Natural killer cell treated with Interleukin-12 subunit alpha and Interleukin-12 subunit beta and Interleukin-15 and Interleukin-18, amount 100 ng/mL, for 72 hours (primary cell): ENCODE data around the gene GAB2. TPM values are rescaled to one million over a fixed set of nuclear protein-coding genes. Genes with fewer than 3 reads are reported as not detected.
A peak's percentile ranks its signal among the peaks of the same experiment; 100 is the strongest.

Experiments
- ATAC-seq, 2 donors: fragments of 150-1000 bp; cut with Tn5 transposase in 1 of 2; sonication (Bioruptor Pico), chemical (Tn5 transposase) in 1 of 2; 2 replicates each; pipeline ENCODE4 v1.10.0; 2021
- DNase-seq: peaks from one replicate; pipeline ENCODE4 v3.0.0; 2022; ENCODE audit warnings: low spot score
- H3K27ac Mint-ChIP-seq, 2 donors: 1 replicate in 1 of 2; 2 replicates in 1 of 2; pipeline ENCODE4 v1.8.0; 2022; ENCODE audit warnings: mixed read lengths in 2 of 2, mild to moderate bottlenecking in 1 of 2, moderate library complexity in 1 of 2
- H3K27me3 Mint-ChIP-seq, 2 donors: 1 replicate in 1 of 2; 2 replicates in 1 of 2; pipeline ENCODE4 v1.8.0; 2022; ENCODE audit warnings: mixed read lengths in 2 of 2
- H3K36me3 Mint-ChIP-seq: one replicate; pipeline ENCODE4 v1.8.0; 2022; ENCODE audit warnings: mixed read lengths
- H3K4me1 Mint-ChIP-seq, 2 donors: 1 replicate in 1 of 2; 2 replicates in 1 of 2; pipeline ENCODE4 v1.8.0; 2022; ENCODE audit warnings: low read depth in 2 of 2, mixed read lengths in 2 of 2, mild to moderate bottlenecking in 1 of 2
- H3K4me3 Mint-ChIP-seq: one replicate; pipeline ENCODE4 v1.8.0; 2022; ENCODE audit warnings: mixed read lengths
- H3K9me3 Mint-ChIP-seq: 2 replicates; pipeline ENCODE4 v1.8.0; 2022; ENCODE audit warnings: mixed read lengths
- total RNA-seq, 2 donors: library from RNA; stranded (reverse); gene quantifications; one replicate each; pipeline ENCODE4 v1.2.3, GENCODE V29; 2022

GAB2 gene
- total RNA-seq, 2 donors from 2014 or later, result 1.9 to 8.7 TPM

GRCh38 chr11:78332174-78332866 lies 85.3 kb downstream of the GAB2 start:
- DNase-seq, result no peak
- Mint-ChIP-seq H3K27me3 (peaks cover 2 to 22% of the 10 kb centered on the region in 2 donors), H3K36me3 (no peaks in the 10 kb centered on the region), H3K9me3 (no peaks in the 10 kb centered on the region), H3K4me3 (no peak overlapping the region), H3K4me1 (no peaks in the 10 kb centered on the region), H3K27ac (no peak overlapping the region)
- no peak for ATAC-seq

- no peak for ATAC-seq
Measured at GRCh38 chr11:78331711-78332110, 85.9 kb downstream of the GAB2 start.

GRCh38 chr11:78330361-78330760 lies 87.3 kb downstream of the GAB2 start:
- H3K9me3 Mint-ChIP-seq, result no peaks in the 10 kb centered on the region
- no peak for ATAC-seq
- no peak for DNase-seq
- H3K36me3 Mint-ChIP-seq, result no peaks in the 10 kb centered on the region
- peaks cover 0 to under 1% of the 10 kb centered on the region in 2 donors for H3K4me1 Mint-ChIP-seq
- H3K27me3 Mint-ChIP-seq, result peaks cover 2 to 19% of the 10 kb centered on the region in 2 donors
- H3K27ac Mint-ChIP-seq, result no peak overlapping the region
- H3K4me3 Mint-ChIP-seq, result no peak overlapping the region

More at GRCh38 chr11:78331711-78332110, 85.9 kb downstream of the GAB2 start:
- H3K27ac Mint-ChIP-seq, result no peak overlapping the region
- H3K27me3 Mint-ChIP-seq, result peaks cover 2 to 22% of the 10 kb centered on the region in 2 donors
- DNase-seq, result no peak
- H3K4me1 Mint-ChIP-seq, result no peaks in the 10 kb centered on the region
- H3K4me3 Mint-ChIP-seq, result no peak overlapping the region
- no peaks in the 10 kb centered on the region for H3K36me3 Mint-ChIP-seq
- no peaks in the 10 kb centered on the region for H3K9me3 Mint-ChIP-seq

- DNase-seq, result no peak
- ATAC-seq, result no peak
- Mint-ChIP-seq H3K27ac (no peak overlapping the region), H3K9me3 (no peaks in the 10 kb centered on the region), H3K27me3 (no peaks in the 10 kb centered on the region), H3K4me3 (no peak overlapping the region), H3K36me3 (no peaks in the 10 kb centered on the region), H3K4me1 (peaks cover 0 to 5% of the 10 kb centered on the region in 2 donors)
Measured at GRCh38 chr11:78327945-78328344, 89.7 kb downstream of the GAB2 start.

GRCh38 chr11:78325274-78325781 lies 92.3 kb downstream of the GAB2 start:
- no peaks in the 10 kb centered on the region for H3K36me3 Mint-ChIP-seq
- H3K9me3 Mint-ChIP-seq, result no peaks in the 10 kb centered on the region
- H3K27ac Mint-ChIP-seq, result peak overlapping the region in 1 of 2 donors; percentile 41
- no peak for DNase-seq
- peaks cover 0 to 5% of the 10 kb centered on the region in 2 donors for H3K4me1 Mint-ChIP-seq
- H3K27me3 Mint-ChIP-seq, result no peaks in the 10 kb centered on the region
- H3K4me3 Mint-ChIP-seq, result no peak overlapping the region
- ATAC-seq, result peak in 1 of 2 donors; percentile 80

- Mint-ChIP-seq H3K27ac (no peak overlapping the region), H3K9me3 (no peaks in the 10 kb centered on the region), H3K4me3 (no peak overlapping the region), H3K27me3 (peaks cover 0 to 3% of the 10 kb centered on the region in 2 donors), H3K4me1 (peaks cover 0 to 5% of the 10 kb centered on the region in 2 donors), H3K36me3 (no peaks in the 10 kb centered on the region)
- ATAC-seq (no peak), DNase-seq (no peak)
Measured at GRCh38 chr11:78323363-78323762, 94.3 kb downstream of the GAB2 start.

- Mint-ChIP-seq H3K9me3 (no peaks in the 10 kb centered on the region), H3K36me3 (no peaks in the 10 kb centered on the region), H3K27ac (no peak overlapping the region), H3K4me3 (no peak overlapping the region), H3K4me1 (no peaks in the 10 kb centered on the region), H3K27me3 (peaks cover 6 to 8% of the 10 kb centered on the region in 2 donors)
- no peak for ATAC-seq
- no peak for DNase-seq
Measured at GRCh38 chr11:78319453-78319955, 98.1 kb downstream of the GAB2 start.

- Mint-ChIP-seq H3K9me3 (no peaks in the 10 kb centered on the region), H3K4me3 (no peak overlapping the region), H3K4me1 (no peaks in the 10 kb centered on the region), H3K36me3 (no peaks in the 10 kb centered on the region), H3K27ac (no peak overlapping the region), H3K27me3 (peaks cover 6 to 8% of the 10 kb centered on the region in 2 donors)
- ATAC-seq, result no peak
- no peak for DNase-seq
Measured at GRCh38 chr11:78318321-78319114, 99.1 kb downstream of the GAB2 start.

- no peak for ATAC-seq
- Mint-ChIP-seq H3K36me3 (no peaks in the 10 kb centered on the region), H3K4me3 (no peak overlapping the region), H3K4me1 (no peaks in the 10 kb centered on the region), H3K9me3 (no peaks in the 10 kb centered on the region), H3K27me3 (peaks cover 6 to 10% of the 10 kb centered on the region in 2 donors), H3K27ac (no peak overlapping the region)
- no peak for DNase-seq
Measured at GRCh38 chr11:78315724-78316123, 101.9 kb downstream of the GAB2 start.

GRCh38 chr11:78314762-78315161 lies 102.9 kb downstream of the GAB2 start:
- Mint-ChIP-seq H3K27me3 (peaks cover 6 to 8% of the 10 kb centered on the region in 2 donors), H3K27ac (no peak overlapping the region), H3K36me3 (no peaks in the 10 kb centered on the region), H3K4me3 (no peak overlapping the region), H3K9me3 (no peaks in the 10 kb centered on the region), H3K4me1 (no peaks in the 10 kb centered on the region)
- DNase-seq (no peak), ATAC-seq (no peak)

- no peaks in the 10 kb centered on the region for H3K36me3 Mint-ChIP-seq
- H3K4me1 Mint-ChIP-seq, result no peaks in the 10 kb centered on the region
Measured at GRCh38 chr11:78313898-78314297, 103.7 kb downstream of the GAB2 start.

GRCh38 chr11:78313181-78313795 lies 104.3 kb downstream of the GAB2 start:
- H3K4me3 Mint-ChIP-seq, result no peak overlapping the region
- peaks cover 9% of the 10 kb centered on the region in 2 donors for H3K27me3 Mint-ChIP-seq
- no peaks in the 10 kb centered on the region for H3K4me1 Mint-ChIP-seq
- H3K36me3 Mint-ChIP-seq, result no peaks in the 10 kb centered on the region
- no peak overlapping the region for H3K27ac Mint-ChIP-seq
- no peak for ATAC-seq
- H3K9me3 Mint-ChIP-seq, result no peaks in the 10 kb centered on the region
- no peak for DNase-seq

More at GRCh38 chr11:78313898-78314297, 103.7 kb downstream of the GAB2 start:
- no peak overlapping the region for H3K4me3 Mint-ChIP-seq
- ATAC-seq (no peak), DNase-seq (no peak)
- H3K27ac Mint-ChIP-seq, result no peak overlapping the region
- H3K9me3 Mint-ChIP-seq, result no peaks in the 10 kb centered on the region
- H3K27me3 Mint-ChIP-seq, result peaks cover 6 to 8% of the 10 kb centered on the region in 2 donors

- ATAC-seq (no peak), DNase-seq (no peak)
- H3K36me3 Mint-ChIP-seq, result no peaks in the 10 kb centered on the region
- H3K4me1 Mint-ChIP-seq, result no peaks in the 10 kb centered on the region
- no peaks in the 10 kb centered on the region for H3K9me3 Mint-ChIP-seq
- H3K27me3 Mint-ChIP-seq, result peaks cover 8 to 15% of the 10 kb centered on the region in 2 donors
- H3K27ac Mint-ChIP-seq, result no peak overlapping the region
- no peak overlapping the region for H3K4me3 Mint-ChIP-seq
Measured at GRCh38 chr11:78312712-78313111, 104.9 kb downstream of the GAB2 start.
